CD4-positive, alpha-beta T cell (primary cell): Measurements from ENCODE around the gene IL10RA. TPM values are rescaled to one million over a fixed set of nuclear protein-coding genes. Genes with fewer than 3 reads are reported as not detected.

ENCODE experiments used
- ATAC-seq: fragments of 200-7000 bp; cut with Tn5 transposase; one replicate; pipeline ENCODE4 v1.10.0; 2022; ENCODE audit warnings: mild to moderate bottlenecking; ENCODE audit not compliant: poor library complexity
- CTCF ChIA-PET: fragments of 350-600 bp; sonication (Branson Sonifier 250); formaldehyde crosslinking; loops from one replicate; lab custom pipeline; 2021; ENCODE audit warnings: antibody characterized with exemption, inconsistent platforms; lab: Charles Lee
- POLR2A ChIA-PET: fragments of 350-600 bp; sonication (Branson Sonifier 250); formaldehyde crosslinking; loops from one replicate; lab custom pipeline; 2021; ENCODE audit warnings: antibody characterized with exemption, inconsistent platforms; lab: Charles Lee
- DNase-seq, 14 experiments: peaks; one replicate each; pipeline ENCODE4 v3.0.0-alpha.2; 2013 to 2020; ENCODE audit warnings: mixed read lengths in 2 of 14
- H3K27ac ChIP-seq, 2 donors: one replicate each; pipeline versions ENCODE4 v1.5.1 to v1.7.0; 2013; ENCODE audit warnings: low read length in 2 of 2, low read depth in 1 of 2, mild to moderate bottlenecking in 1 of 2
- H3K27me3 ChIP-seq, 2 experiments: 1 replicate in 1 of 2; 2 replicates in 1 of 2; pipeline versions ENCODE4 v1.6.1 to v1.7.0; 2013; ENCODE audit warnings: low read length in 2 of 2, control low read depth in 1 of 2, mild to moderate bottlenecking in 1 of 2, moderate library complexity in 1 of 2; ENCODE audit not compliant: insufficient read depth in 2 of 2, control insufficient read depth in 1 of 2
- H3K36me3 ChIP-seq: one replicate; pipeline ENCODE4 v1.6.1; 2013; ENCODE audit warnings: low read length, control low read depth; ENCODE audit not compliant: insufficient read depth
- H3K4me1 ChIP-seq: one replicate; pipeline ENCODE4 v1.6.1; 2013; ENCODE audit warnings: low read length, control low read depth; ENCODE audit not compliant: insufficient read depth
- H3K4me3 ChIP-seq: one replicate; pipeline ENCODE4 v1.5.1; 2013; ENCODE audit warnings: mild to moderate bottlenecking, low read length, moderate library complexity
- H3K9me3 ChIP-seq, 2 experiments: 1 replicate in 1 of 2; 2 replicates in 1 of 2; pipeline versions ENCODE4 v1.6.1 to v1.7.0; 2013; ENCODE audit warnings: low read length in 2 of 2, mild to moderate bottlenecking in 2 of 2, control low read depth in 1 of 2, moderate library complexity in 1 of 2; ENCODE audit not compliant: control insufficient read depth in 1 of 2, insufficient read depth in 1 of 2
- H3K27ac Mint-ChIP-seq: one replicate; pipeline ENCODE4 v1.8.0; 2020; ENCODE audit warnings: mixed read lengths
- H3K27me3 Mint-ChIP-seq: one replicate; pipeline ENCODE4 v1.8.0; 2021; ENCODE audit warnings: mixed read lengths
- H3K36me3 Mint-ChIP-seq: one replicate; pipeline ENCODE4 v1.8.0; 2021; ENCODE audit warnings: low read depth, mixed read lengths
- H3K4me1 Mint-ChIP-seq: one replicate; pipeline ENCODE4 v1.8.0; 2021; ENCODE audit warnings: low read depth, mixed read lengths
- H3K4me3 Mint-ChIP-seq: one replicate; pipeline ENCODE4 v1.8.0; 2020; ENCODE audit warnings: mild to moderate bottlenecking, mixed read lengths
- H3K9me3 Mint-ChIP-seq: one replicate; pipeline ENCODE4 v1.8.0; 2020; ENCODE audit warnings: mixed read lengths
- intact Hi-C, 2 experiments: fragments of 100-400 bp; cut with DNase I in 1 of 2; cut with micrococcal nuclease in 1 of 2; formaldehyde crosslinking; loops; one replicate each; pipeline versions ENCODE4 v1.15.1 to v1.9.0; 2023 to 2025; cut with DNase I, micrococcal nuclease
- total RNA-seq, 174 experiments: library from RNA in 2 of 174; stranded (reverse) in 2 of 174; gene quantifications; one replicate each; pipeline ENCODE4 v1.2.3 and lab custom pipeline; 2021 to 2026
- TF ChIP-seq, protein P1 (sequence below): fragments of 200-600 bp; IDR thresholded peaks from one replicate; pipeline ENCODE4 v1.8.0; 2022; ENCODE audit warnings: antibody characterized with exemption, mild to moderate bottlenecking

IL10RA gene
- total RNA-seq, 2 experiments from 2014 or later, result 193 to 203 TPM

GRCh38 chr11:118016104-118016503 is 29.9 kb downstream of the IL10RA start:
- peaks cover 57% of the 10 kb centered on the region for H3K4me1 Mint-ChIP-seq
- H3K9me3 ChIP-seq, result peaks cover 12 to 13% of the 10 kb centered on the region in 2 experiments
- peaks cover 24% of the 10 kb centered on the region for H3K9me3 Mint-ChIP-seq
- H3K36me3 Mint-ChIP-seq, result peaks cover 22% of the 10 kb centered on the region
- H3K27me3 ChIP-seq, result no peaks in the 10 kb centered on the region
- intact Hi-C loops, result no loop called here
- H3K36me3 ChIP-seq, result no peaks in the 10 kb centered on the region
- peak overlapping the region; percentile 63 for H3K4me3 Mint-ChIP-seq
- ATAC-seq (no peak), DNase-seq (no peak)
- no peak overlapping the region for H3K27ac ChIP-seq
- H3K27me3 Mint-ChIP-seq, result no peaks in the 10 kb centered on the region
- H3K4me1 ChIP-seq, result peaks cover 58% of the 10 kb centered on the region
- POLR2A ChIA-PET, result interaction anchor here (0.6 to 2.0 kb wide), 10 partner anchors 9 to 65 kb away, joined by 3 to 10 read pairs (median 6); partner anchors contain the start of gene IL10RA
- H3K4me3 ChIP-seq, result no peak overlapping the region
- TF ChIP-seq, protein P1, sequence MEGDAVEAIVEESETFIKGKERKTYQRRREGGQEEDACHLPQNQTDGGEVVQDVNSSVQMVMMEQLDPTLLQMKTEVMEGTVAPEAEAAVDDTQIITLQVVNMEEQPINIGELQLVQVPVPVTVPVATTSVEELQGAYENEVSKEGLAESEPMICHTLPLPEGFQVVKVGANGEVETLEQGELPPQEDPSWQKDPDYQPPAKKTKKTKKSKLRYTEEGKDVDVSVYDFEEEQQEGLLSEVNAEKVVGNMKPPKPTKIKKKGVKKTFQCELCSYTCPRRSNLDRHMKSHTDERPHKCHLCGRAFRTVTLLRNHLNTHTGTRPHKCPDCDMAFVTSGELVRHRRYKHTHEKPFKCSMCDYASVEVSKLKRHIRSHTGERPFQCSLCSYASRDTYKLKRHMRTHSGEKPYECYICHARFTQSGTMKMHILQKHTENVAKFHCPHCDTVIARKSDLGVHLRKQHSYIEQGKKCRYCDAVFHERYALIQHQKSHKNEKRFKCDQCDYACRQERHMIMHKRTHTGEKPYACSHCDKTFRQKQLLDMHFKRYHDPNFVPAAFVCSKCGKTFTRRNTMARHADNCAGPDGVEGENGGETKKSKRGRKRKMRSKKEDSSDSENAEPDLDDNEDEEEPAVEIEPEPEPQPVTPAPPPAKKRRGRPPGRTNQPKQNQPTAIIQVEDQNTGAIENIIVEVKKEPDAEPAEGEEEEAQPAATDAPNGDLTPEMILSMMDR, result no peak
- peak overlapping the region; percentile 42 for H3K27ac Mint-ChIP-seq
- CTCF ChIA-PET, result interaction anchor here (1.2 kb wide), 1 partner anchor 37 kb away, joined by 5 read pairs; no protein-coding TSS in a partner anchor

DNA sequence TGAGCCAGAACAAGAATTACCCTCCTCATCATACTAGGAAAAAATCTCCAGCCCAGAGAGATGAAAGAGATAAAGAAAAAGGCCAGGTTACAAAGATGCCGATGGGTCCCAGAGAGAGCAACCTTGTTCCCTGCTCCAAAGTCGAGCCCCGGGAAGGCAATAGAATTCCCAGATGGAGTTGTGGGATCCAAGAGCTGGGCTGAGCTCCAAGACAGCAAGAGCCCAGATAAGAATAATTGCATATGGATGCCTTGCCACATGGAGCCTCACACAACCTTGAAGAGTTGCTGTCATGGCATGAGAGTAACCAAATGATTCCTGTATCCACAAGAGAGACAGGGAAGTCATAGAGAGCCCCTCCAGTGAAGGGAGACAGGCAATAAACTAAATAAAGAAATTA is 30.9 kb downstream of the IL10RA start:
- peaks cover 22% of the 10 kb centered on the region for H3K36me3 Mint-ChIP-seq
- H3K27ac ChIP-seq, result no peak overlapping the region
- H3K4me1 Mint-ChIP-seq, result peaks cover 54% of the 10 kb centered on the region
- H3K36me3 ChIP-seq, result no peaks in the 10 kb centered on the region
- peaks cover 12 to 13% of the 10 kb centered on the region in 2 experiments for H3K9me3 ChIP-seq
- H3K27me3 ChIP-seq, result no peaks in the 10 kb centered on the region
- TF ChIP-seq, protein P1, result no peak
- H3K4me3 Mint-ChIP-seq, result no peak overlapping the region
- DNase-seq (no peak), ATAC-seq (no peak)
- ChIA-PET CTCF (no interaction called here), POLR2A (interaction anchor here (1.0 to 2.0 kb wide), 2 partner anchors 10 to 66 kb away, joined by 3 to 10 read pairs; no protein-coding TSS in a partner anchor)
- no peak overlapping the region for H3K4me3 ChIP-seq
- H3K27me3 Mint-ChIP-seq, result no peaks in the 10 kb centered on the region
- H3K27ac Mint-ChIP-seq, result no peak overlapping the region
- intact Hi-C loops, result no loop called here
- H3K4me1 ChIP-seq, result peaks cover 48% of the 10 kb centered on the region
- H3K9me3 Mint-ChIP-seq, result peaks cover 26% of the 10 kb centered on the region

GRCh38 chr11:118017631-118018315 is 31.6 kb downstream of the IL10RA start:
- CTCF ChIA-PET, result interaction anchor here (1.7 kb wide), 1 partner anchor 71 kb away, joined by 4 read pairs; no protein-coding TSS in a partner anchor
- DNase-seq (no peak), ATAC-seq (no peak)
- TF ChIP-seq, protein P1, result no peak
- Mint-ChIP-seq H3K36me3 (peaks cover 22% of the 10 kb centered on the region), H3K4me1 (peaks cover 48% of the 10 kb centered on the region), H3K27ac (no peak overlapping the region), H3K27me3 (no peaks in the 10 kb centered on the region), H3K9me3 (peaks cover 26% of the 10 kb centered on the region), H3K4me3 (no peak overlapping the region)
- H3K4me3 ChIP-seq, result no peak overlapping the region
- H3K9me3 ChIP-seq, result peaks cover 12 to 13% of the 10 kb centered on the region in 2 experiments
- POLR2A ChIA-PET, result interaction anchor here (1.0 kb wide), 1 partner anchor 11 kb away, joined by 3 read pairs; no protein-coding TSS in a partner anchor
- intact Hi-C loops, result no loop called here
- peaks cover 42% of the 10 kb centered on the region for H3K4me1 ChIP-seq
- H3K36me3 ChIP-seq, result no peaks in the 10 kb centered on the region
- no peak overlapping the region for H3K27ac ChIP-seq
- no peaks in the 10 kb centered on the region for H3K27me3 ChIP-seq
